Breast epithelium (tissue), 3 donors: Measurements from ENCODE around the gene ABCC1.

Experiments
- CTCF ChIP-seq, 3 donors: fragments of 450-650 bp; IDR thresholded peaks; one replicate each; pipeline ENCODE4 v1.5.1; 2016 to 2017; ENCODE audit warnings: antibody characterized with exemption in 3 of 3, mild to moderate bottlenecking in 3 of 3, moderate library complexity in 3 of 3
- POLR2A ChIP-seq: fragments of 450-650 bp; IDR thresholded peaks from one replicate; pipeline ENCODE4 v1.6.1; 2016; ENCODE audit warnings: antibody characterized with exemption, mild to moderate bottlenecking, moderate library complexity
- POLR2AphosphoS5 ChIP-seq, 3 donors: sonication (generic); formaldehyde crosslinking; IDR thresholded peaks; one replicate each; pipeline ENCODE4 v1.6.1; 2017; ENCODE audit warnings: antibody characterized with exemption in 3 of 3

GRCh38 chr16:15947983-15948509 is 1.4 kb upstream of the ABCC1 start:
- TF ChIP-seq POLR2AphosphoS5 (IDR thresholded peaks at IDR 0.05) (no peak), CTCF (IDR thresholded peaks at IDR 0.05) (no peak), POLR2A (no peak)
